ENCODE results near the gene GMCL1. TPM values are rescaled to one million over a fixed set of nuclear protein-coding genes. Genes with fewer than 3 reads are reported as not detected.
A peak's percentile ranks its signal among the peaks of the same experiment; 100 is the strongest.

The GMCL1 gene
- total RNA-seq, 2 donors from 2014 or later = 19.7 to 25.5 TPM

- Histone ChIP-seq H3K36me3 (ENCODE audit: control insufficient read depth, insufficient read depth, low read length) (peaks cover 77% of the 10 kb centered on the region), H3K27ac (ENCODE audit: low read depth, low read length) (no peak overlapping the region), H3K4me3 (ENCODE audit: low read length) (no peak overlapping the region), H3K27me3 (ENCODE audit: control insufficient read depth, insufficient read depth, low read length, poor library complexity, severe bottlenecking) (no peaks in the 10 kb centered on the region), H3K9ac (ENCODE audit: extremely low read depth, low read length, poor library complexity, severe bottlenecking) (no peak overlapping the region), H3K9me3 (ENCODE audit: control insufficient read depth, low read length) (no peaks in the 10 kb centered on the region), H3K4me1 (ENCODE audit: control insufficient read depth, insufficient read depth, low read length) (no peaks in the 10 kb centered on the region)
- no peak for DNase-seq
- no peak for TF ChIP-seq CTCF (conservative IDR thresholded peaks at IDR 0.05)
- H3K36me3 Mint-ChIP-seq (ENCODE audit: low read depth) = peaks cover 60% of the 10 kb centered on the region
- no peaks in the 10 kb centered on the region for H3K9me3 Mint-ChIP-seq
- no peak overlapping the region for H3K27ac Mint-ChIP-seq
- WGBS, 2 experiments (ENCODE audit: insufficient coverage in 1 of 2, insufficient read length in 1 of 2) = 94 to 95% methylated on average over 5 to 8 of the region's 8 CpGs
- no peaks in the 10 kb centered on the region for H3K4me1 Mint-ChIP-seq
- H3K27me3 Mint-ChIP-seq (ENCODE audit: insufficient read depth) = no peaks in the 10 kb centered on the region
- H3K4me3 Mint-ChIP-seq = no peak overlapping the region
Observed at GRCh38 chr2:69902213-69902922, 72.9 kb downstream of the GMCL1 start.

- Mint-ChIP-seq H3K4me1 (no peaks in the 10 kb centered on the region), H3K27ac (no peak overlapping the region), H3K4me3 (no peak overlapping the region), H3K9me3 (no peaks in the 10 kb centered on the region), H3K36me3 (ENCODE audit: low read depth) (peaks cover 34% of the 10 kb centered on the region), H3K27me3 (ENCODE audit: insufficient read depth) (no peaks in the 10 kb centered on the region)
- Histone ChIP-seq H3K4me1 (ENCODE audit: control insufficient read depth, insufficient read depth, low read length) (no peaks in the 10 kb centered on the region), H3K9ac (ENCODE audit: extremely low read depth, low read length, poor library complexity, severe bottlenecking) (no peak overlapping the region), H3K9me3 (ENCODE audit: control insufficient read depth, low read length) (no peaks in the 10 kb centered on the region), H3K27ac (ENCODE audit: low read depth, low read length) (no peak overlapping the region), H3K27me3 (ENCODE audit: control insufficient read depth, insufficient read depth, low read length, poor library complexity, severe bottlenecking) (no peaks in the 10 kb centered on the region), H3K36me3 (ENCODE audit: control insufficient read depth, insufficient read depth, low read length) (peaks cover 71% of the 10 kb centered on the region), H3K4me3 (ENCODE audit: low read length) (no peak overlapping the region)
- DNase-seq = no peak
- no peak for TF ChIP-seq CTCF (conservative IDR thresholded peaks at IDR 0.05)
Observed at GRCh38 chr2:69907216-69907615, 77.8 kb downstream of the GMCL1 start.

GRCh38 chr2:69911985-69912563 is 82.6 kb downstream of the GMCL1 start:
- WGBS, 2 experiments (ENCODE audit: insufficient coverage in 1 of 2, insufficient read length in 1 of 2) = 50% methylated on average over 2 of the region's 2 CpGs; no CpG with 5 or more reads in 1 of the 2 experiments
- Histone ChIP-seq H3K9ac (ENCODE audit: extremely low read depth, low read length, poor library complexity, severe bottlenecking) (no peak overlapping the region), H3K9me3 (ENCODE audit: control insufficient read depth, low read length) (no peaks in the 10 kb centered on the region), H3K27ac (ENCODE audit: low read depth, low read length) (no peak overlapping the region), H3K36me3 (ENCODE audit: control insufficient read depth, insufficient read depth, low read length) (peaks cover 39% of the 10 kb centered on the region), H3K4me1 (ENCODE audit: control insufficient read depth, insufficient read depth, low read length) (no peaks in the 10 kb centered on the region), H3K27me3 (ENCODE audit: control insufficient read depth, insufficient read depth, low read length, poor library complexity, severe bottlenecking) (peaks cover 9% of the 10 kb centered on the region), H3K4me3 (ENCODE audit: low read length) (no peak overlapping the region)
- Mint-ChIP-seq H3K9me3 (no peaks in the 10 kb centered on the region), H3K36me3 (ENCODE audit: low read depth) (peaks cover 16% of the 10 kb centered on the region), H3K4me3 (no peak overlapping the region), H3K27ac (no peak overlapping the region), H3K4me1 (no peaks in the 10 kb centered on the region), H3K27me3 (ENCODE audit: insufficient read depth) (no peaks in the 10 kb centered on the region)
- TF ChIP-seq CTCF (conservative IDR thresholded peaks at IDR 0.05) = peak; percentile 87
- no peak for DNase-seq
